Measurements from ENCODE around the gene TMPRSS3. TPM values are rescaled to one million over a fixed set of nuclear protein-coding genes. Genes with fewer than 3 reads are reported as not detected.

Gene TMPRSS3
- total RNA-seq, 1 donor from 2014 or later = 10.5 TPM

- no peak for DNase-seq (ENCODE audit: low spot score)
These were observed 32.1 kb upstream of the TMPRSS3 start for GRCh38 chr21:42427809-42428419.

GRCh38 chr21:42426876-42427480, 31.1 kb upstream of the TMPRSS3 start:
- DNase-seq (ENCODE audit: low spot score) = no peak

GRCh38 chr21:42426424-42426823, 30.6 kb upstream of the TMPRSS3 start:
- DNase-seq (ENCODE audit: low spot score) = no peak

- no peak for DNase-seq (ENCODE audit: low spot score)
These were observed 29.7 kb upstream of the TMPRSS3 start for GRCh38 chr21:42425591-42425990.

- DNase-seq (ENCODE audit: low spot score) = no peak
These were observed 29.2 kb upstream of the TMPRSS3 start for GRCh38 chr21:42424914-42425541.

GRCh38 chr21:42423685-42424084, 27.8 kb upstream of the TMPRSS3 start:
- no peak for DNase-seq (ENCODE audit: low spot score)

- DNase-seq (ENCODE audit: low spot score) = no peak
These were observed 27.4 kb upstream of the TMPRSS3 start for GRCh38 chr21:42423197-42423675.

GRCh38 chr21:42421018-42421793, 25.4 kb upstream of the TMPRSS3 start:
- DNase-seq (ENCODE audit: low spot score) = no peak

- no peak for DNase-seq (ENCODE audit: low spot score)
These were observed 24.0 kb upstream of the TMPRSS3 start for GRCh38 chr21:42419845-42420244.

- no peak for DNase-seq (ENCODE audit: low spot score)
These were observed 23.0 kb upstream of the TMPRSS3 start for GRCh38 chr21:42418886-42419285.

- no peak for DNase-seq (ENCODE audit: low spot score)
These were observed 21.7 kb upstream of the TMPRSS3 start for GRCh38 chr21:42417533-42417932.

- peak; percentile 36 for DNase-seq (ENCODE audit: low spot score)
These were observed 19.3 kb upstream of the TMPRSS3 start for GRCh38 chr21:42414928-42415769.

GRCh38 chr21:42414553-42414927, 18.7 kb upstream of the TMPRSS3 start:
- DNase-seq (ENCODE audit: low spot score) = no peak

GRCh38 chr21:42414066-42414465, 18.2 kb upstream of the TMPRSS3 start:
- no peak for DNase-seq (ENCODE audit: low spot score)

- DNase-seq (ENCODE audit: low spot score) = no peak
These were observed 17.6 kb upstream of the TMPRSS3 start for GRCh38 chr21:42413500-42413899.

GRCh38 chr21:42413093-42413492, 17.2 kb upstream of the TMPRSS3 start:
- no peak for DNase-seq (ENCODE audit: low spot score)

- no peak for DNase-seq (ENCODE audit: low spot score)
These were observed 16.7 kb upstream of the TMPRSS3 start for GRCh38 chr21:42412636-42412933.

- DNase-seq (ENCODE audit: low spot score) = no peak
These were observed 16.2 kb upstream of the TMPRSS3 start for GRCh38 chr21:42411891-42412635.

GRCh38 chr21:42411197-42411869, 15.5 kb upstream of the TMPRSS3 start:
- DNase-seq (ENCODE audit: low spot score) = no peak

GRCh38 chr21:42409366-42409765, 13.5 kb upstream of the TMPRSS3 start:
- DNase-seq (ENCODE audit: low spot score) = no peak
